Activated CD4-positive, alpha-beta T cell treated with anti-CD3 and anti-CD28 coated beads for 1 hour (primary cell): ENCODE measurements around the gene HACD4.

Experiments
- DNase-seq: peaks from one replicate; pipeline ENCODE4 v3.0.0-alpha.2; 2020

HACD4 gene

GRCh38 chr9:20962536-20963225 is 68.8 kb downstream of the HACD4 start:
- no peak for DNase-seq

- DNase-seq = no peak
These were observed 80.7 kb downstream of the HACD4 start for GRCh38 chr9:20950707-20951106.
